Naive thymus-derived CD4-positive, alpha-beta T cell (primary cell): ENCODE measurements around the gene LRCH1. TPM values are rescaled to one million over a fixed set of nuclear protein-coding genes. Genes with fewer than 3 reads are reported as not detected.

Experiments used
- ATAC-seq: fragments of 150-1000 bp; cut with Tn5 transposase; 2 replicates; pipeline ENCODE4 v1.10.0; 2021; ENCODE audit warnings: mild to moderate bottlenecking, moderate library complexity
- CTCF ChIA-PET: fragments of 350-600 bp; sonication (Branson Sonifier 250); formaldehyde crosslinking; loops from one replicate; lab custom pipeline; 2021; ENCODE audit warnings: antibody characterized with exemption; lab: Charles Lee
- POLR2A ChIA-PET: fragments of 350-600 bp; sonication (Branson Sonifier 250); formaldehyde crosslinking; loops from one replicate; lab custom pipeline; 2021; ENCODE audit warnings: antibody characterized with exemption, inconsistent platforms; lab: Charles Lee
- DNase-seq, 9 donors: peaks; one replicate each; pipeline versions ENCODE4 v3.0.0 to v3.0.0-alpha.2; 2020 to 2022; ENCODE audit warnings: mixed read lengths in 1 of 9
- H3K27ac ChIP-seq: one replicate; pipeline ENCODE4 v1.7.0; 2013; ENCODE audit warnings: mild to moderate bottlenecking, low read depth, low read length, moderate library complexity
- H3K27me3 ChIP-seq, 2 donors: one replicate each; pipeline ENCODE4 v1.7.0; 2013; ENCODE audit warnings: low read length in 2 of 2, mild to moderate bottlenecking in 2 of 2, moderate library complexity in 2 of 2; ENCODE audit not compliant: control insufficient read depth in 2 of 2, insufficient read depth in 2 of 2
- H3K36me3 ChIP-seq, 3 experiments: 1 replicate in 2 of 3; 2 replicates in 1 of 3; pipeline ENCODE4 v1.7.0; 2013; ENCODE audit warnings: low read length in 3 of 3, mild to moderate bottlenecking in 3 of 3, moderate library complexity in 1 of 3; ENCODE audit not compliant: insufficient read depth in 3 of 3, control insufficient read depth in 2 of 3
- H3K4me1 ChIP-seq, 2 donors: one replicate each; pipeline ENCODE4 v1.7.0; 2013; ENCODE audit warnings: low read length in 2 of 2, mild to moderate bottlenecking in 2 of 2, moderate library complexity in 1 of 2; ENCODE audit not compliant: control insufficient read depth in 2 of 2, insufficient read depth in 2 of 2
- H3K4me3 ChIP-seq: 2 replicates; pipeline ENCODE4 v1.7.0; 2013; ENCODE audit warnings: mild to moderate bottlenecking, low read length
- H3K9me3 ChIP-seq, 3 experiments: 1 replicate in 2 of 3; 2 replicates in 1 of 3; pipeline ENCODE4 v1.7.0; 2013; ENCODE audit warnings: low read length in 3 of 3; ENCODE audit not compliant: control insufficient read depth in 2 of 3
- H3K27ac Mint-ChIP-seq, 9 donors: one replicate each; pipeline ENCODE4 v1.8.0; 2020 to 2022; ENCODE audit warnings: mixed read lengths in 9 of 9, mild to moderate bottlenecking in 8 of 9, moderate library complexity in 5 of 9, inconsistent platforms in 2 of 9
- H3K27me3 Mint-ChIP-seq, 5 donors: one replicate each; pipeline ENCODE4 v1.8.0; 2021 to 2022; ENCODE audit warnings: mixed read lengths in 5 of 5, mild to moderate bottlenecking in 1 of 5
- H3K36me3 Mint-ChIP-seq, 5 donors: one replicate each; pipeline ENCODE4 v1.8.0; 2020 to 2022; ENCODE audit warnings: mixed read lengths in 5 of 5, mild to moderate bottlenecking in 3 of 5, inconsistent platforms in 1 of 5
- H3K4me1 Mint-ChIP-seq, 7 donors: one replicate each; pipeline ENCODE4 v1.8.0; 2020 to 2022; ENCODE audit warnings: mixed read lengths in 7 of 7, mild to moderate bottlenecking in 3 of 7, inconsistent platforms in 1 of 7
- H3K4me3 Mint-ChIP-seq, 10 donors: one replicate each; pipeline ENCODE4 v1.8.0; 2020 to 2022; ENCODE audit warnings: mild to moderate bottlenecking in 10 of 10, mixed read lengths in 10 of 10, moderate library complexity in 6 of 10, inconsistent platforms in 2 of 10
- H3K9me3 Mint-ChIP-seq, 11 donors: one replicate each; pipeline ENCODE4 v1.8.0; 2020 to 2022; ENCODE audit warnings: mixed read lengths in 11 of 11, mild to moderate bottlenecking in 4 of 11, inconsistent platforms in 1 of 11, moderate library complexity in 1 of 11
- intact Hi-C, 2 donors: fragments of 100-400 bp; cut with micrococcal nuclease; formaldehyde crosslinking; loops; one replicate each; pipeline ENCODE4 v1.15.1; 2023
- polyA plus RNA-seq, 2 donors: library from polyadenylated mRNA; unstranded; fragments of 300-500 nt; fragmentation: Illumina TruSeq; gene quantifications; one replicate each; pipeline ENCODE4 v1.2.3, GENCODE V29; 2021
- total RNA-seq, 6 experiments: library from RNA in 5 of 6; stranded (reverse) in 5 of 6; gene quantifications; 1 replicate in 5 of 6; 2 replicates in 1 of 6; pipeline ENCODE4 v1.2.3 and lab custom pipeline; 2021 to 2026

The LRCH1 gene
- total and polyA plus RNA-seq, 7 experiments from 2014 or later, result 4.1 to 24.2 (median 15.2) TPM

- Histone ChIP-seq H3K9me3 (no peaks in the 10 kb centered on the region), H3K27me3 (no peaks in the 10 kb centered on the region), H3K4me1 (peaks cover 14 to 28% of the 10 kb centered on the region in 2 donors), H3K27ac (no peak overlapping the region), H3K36me3 (no peaks in the 10 kb centered on the region), H3K4me3 (no peak overlapping the region)
- ChIA-PET CTCF (no interaction called here), POLR2A (no interaction called here)
- Mint-ChIP-seq H3K4me1 (peaks cover 32 to 78% (median 63%) of the 10 kb centered on the region in 7 donors), H3K9me3 (no peaks in the 10 kb centered on the region), H3K27ac (peak overlapping the region in 2 of 9 donors; percentile 1 to 37), H3K36me3 (peaks cover 0 to 4% (median 0%) of the 10 kb centered on the region in 5 donors), H3K27me3 (no peaks in the 10 kb centered on the region), H3K4me3 (no peak overlapping the region)
- no peak for DNase-seq
- no peak for ATAC-seq
- intact Hi-C loops, result no loop called here
Measured at GRCh38 chr13:46628622-46629365, 75.8 kb downstream of the LRCH1 start.

DNA sequence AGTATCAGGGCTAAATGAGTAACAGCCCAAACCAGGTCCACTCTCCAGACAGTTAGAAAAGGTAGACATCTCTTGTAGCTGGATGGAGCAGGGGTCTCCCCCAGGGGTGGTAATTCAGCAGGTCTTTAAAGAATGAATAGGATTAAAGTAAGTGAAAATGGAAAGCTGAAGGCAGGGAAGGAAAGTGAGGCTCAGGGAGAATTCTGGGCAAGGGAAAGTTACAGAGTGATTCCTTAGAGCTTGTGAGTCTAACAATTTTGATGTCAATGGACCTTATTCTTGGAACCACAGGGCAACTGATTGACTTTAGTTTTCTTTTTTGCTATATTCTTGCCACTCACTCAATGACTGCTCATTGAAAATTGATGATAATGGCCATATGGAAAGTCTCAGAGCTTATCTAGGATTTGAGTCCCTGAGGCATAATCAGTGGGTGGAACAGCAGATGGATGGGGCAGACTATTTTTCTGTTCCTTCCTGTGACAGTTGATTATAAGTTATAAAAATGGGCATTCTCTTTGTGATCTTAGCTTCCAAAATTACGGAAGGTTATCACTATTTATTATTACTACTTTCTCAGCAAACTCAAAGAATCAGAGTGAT, 76.9 kb downstream of the LRCH1 start:
- Histone ChIP-seq H3K36me3 (no peaks in the 10 kb centered on the region), H3K27ac (no peak overlapping the region), H3K27me3 (no peaks in the 10 kb centered on the region), H3K4me1 (peaks cover 14 to 25% of the 10 kb centered on the region in 2 donors), H3K4me3 (no peak overlapping the region), H3K9me3 (no peaks in the 10 kb centered on the region)
- peak overlapping the region in 5 of 10 donors; percentile 1 to 40 (median 12) for H3K4me3 Mint-ChIP-seq
- no peaks in the 10 kb centered on the region for H3K9me3 Mint-ChIP-seq
- H3K27me3 Mint-ChIP-seq, result no peaks in the 10 kb centered on the region
- DNase-seq, result no peak
- H3K36me3 Mint-ChIP-seq, result peaks cover 0 to 11% (median 6%) of the 10 kb centered on the region in 5 donors
- POLR2A ChIA-PET, result interaction anchor here (0.6 kb wide), 1 partner anchor 14 kb away, joined by 3 read pairs; no protein-coding TSS in a partner anchor
- intact Hi-C loops, result no loop called here
- H3K4me1 Mint-ChIP-seq, result peaks cover 32 to 75% (median 60%) of the 10 kb centered on the region in 7 donors
- peak overlapping the region in 8 of 9 donors; percentile 9 to 85 (median 38) for H3K27ac Mint-ChIP-seq
- CTCF ChIA-PET, result no interaction called here
- no peak for ATAC-seq

DNA sequence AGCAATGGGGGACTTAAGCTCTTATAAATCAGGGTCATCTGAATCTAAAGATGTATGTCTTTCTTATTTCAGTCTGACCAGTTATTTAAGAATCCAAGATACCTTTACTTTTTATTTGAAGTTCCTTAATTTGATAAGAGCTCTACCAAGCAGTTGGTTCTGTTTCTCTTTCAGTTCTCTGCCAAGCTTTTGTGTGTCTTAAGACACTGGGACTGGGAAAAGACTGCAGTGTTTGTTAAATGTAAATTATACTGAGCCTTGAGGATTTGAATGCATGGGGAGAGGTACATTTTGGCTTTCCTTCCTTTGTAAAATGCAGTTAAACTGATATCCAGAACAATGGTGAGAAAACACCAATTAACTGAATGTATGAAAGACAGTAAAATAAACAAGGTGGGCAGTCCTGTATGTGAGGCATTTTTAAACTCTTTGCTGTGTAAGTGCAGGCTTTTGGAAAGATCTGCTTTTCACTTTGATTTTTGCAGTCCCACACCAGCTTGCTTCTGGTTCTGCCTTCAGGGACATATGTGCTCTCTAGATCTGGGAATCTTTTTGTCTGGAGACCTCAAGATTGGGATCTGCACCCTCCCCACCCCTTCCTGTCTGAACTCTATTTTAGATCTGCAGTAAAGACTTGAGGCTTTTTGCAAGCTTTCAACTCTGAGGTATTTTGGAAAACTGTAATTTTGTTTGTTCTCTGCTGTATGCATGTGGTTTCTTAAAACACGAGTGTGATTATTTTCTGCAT, 77.6 kb downstream of the LRCH1 start:
- Mint-ChIP-seq H3K36me3 (peaks cover 0 to 12% (median 6%) of the 10 kb centered on the region in 5 donors), H3K27ac (peak overlapping the region; percentile 9 to 85 (median 37)), H3K9me3 (peaks cover 0 to 2% (median 0%) of the 10 kb centered on the region in 11 donors), H3K4me1 (peaks cover 32 to 71% (median 54%) of the 10 kb centered on the region in 7 donors), H3K4me3 (peak overlapping the region in 7 of 10 donors; percentile 2 to 64 (median 40)), H3K27me3 (no peaks in the 10 kb centered on the region)
- Histone ChIP-seq H3K36me3 (no peaks in the 10 kb centered on the region), H3K27ac (no peak overlapping the region), H3K4me1 (peaks cover 12 to 20% of the 10 kb centered on the region in 2 donors), H3K9me3 (no peaks in the 10 kb centered on the region), H3K4me3 (no peak overlapping the region), H3K27me3 (no peaks in the 10 kb centered on the region)
- no peak for ATAC-seq
- POLR2A ChIA-PET, result interaction anchor here (0.6 kb wide), 1 partner anchor 13 kb away, joined by 3 read pairs; no protein-coding TSS in a partner anchor
- CTCF ChIA-PET, result no interaction called here
- intact Hi-C loops, result no loop called here
- DNase-seq, result no peak

GRCh38 chr13:46631179-46631542, 78.2 kb downstream of the LRCH1 start:
- DNase-seq (no peak), ATAC-seq (no peak)
- Histone ChIP-seq H3K9me3 (no peaks in the 10 kb centered on the region), H3K27me3 (no peaks in the 10 kb centered on the region), H3K4me1 (peaks cover 10 to 16% of the 10 kb centered on the region in 2 donors), H3K36me3 (no peaks in the 10 kb centered on the region), H3K27ac (no peak overlapping the region), H3K4me3 (no peak overlapping the region)
- H3K4me1 Mint-ChIP-seq, result peaks cover 28 to 65% (median 52%) of the 10 kb centered on the region in 7 donors
- ChIA-PET POLR2A (no interaction called here), CTCF (no interaction called here)
- H3K27me3 Mint-ChIP-seq, result no peaks in the 10 kb centered on the region
- intact Hi-C loops, result no loop called here
- H3K27ac Mint-ChIP-seq, result peak overlapping the region; percentile 9 to 53 (median 33)
- H3K36me3 Mint-ChIP-seq, result peaks cover 0 to 15% (median 6%) of the 10 kb centered on the region in 5 donors
- H3K9me3 Mint-ChIP-seq, result peaks cover 0 to 2% (median 0%) of the 10 kb centered on the region in 11 donors
- peak overlapping the region in 7 of 10 donors; percentile 2 to 64 (median 40) for H3K4me3 Mint-ChIP-seq

DNA sequence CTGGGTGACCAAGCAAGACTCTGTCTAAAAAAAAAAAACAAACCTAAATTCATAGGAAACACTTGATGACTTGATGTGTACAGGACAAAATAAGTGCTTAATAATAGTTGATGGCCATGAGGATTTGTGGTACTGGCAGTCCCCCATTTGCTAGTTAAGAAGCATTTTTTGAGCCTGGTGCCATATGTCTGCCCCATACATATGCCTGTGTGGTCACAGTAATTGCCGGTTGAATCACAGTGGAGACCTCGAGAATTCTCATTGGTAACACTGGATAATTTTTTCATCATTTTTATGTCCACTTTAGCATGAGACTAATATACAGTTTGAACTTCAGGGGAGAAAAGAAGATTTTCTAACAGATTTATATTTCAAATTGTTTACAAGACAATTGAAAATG, 79.2 kb downstream of the LRCH1 start:
- H3K9me3 Mint-ChIP-seq, result peaks cover 0 to 2% (median 0%) of the 10 kb centered on the region in 11 donors
- ChIA-PET POLR2A (interaction anchor here (0.7 kb wide), 1 partner anchor 83 kb away, joined by 3 read pairs; no protein-coding TSS in a partner anchor), CTCF (no interaction called here)
- H3K27me3 Mint-ChIP-seq, result no peaks in the 10 kb centered on the region
- no peaks in the 10 kb centered on the region for H3K9me3 ChIP-seq
- intact Hi-C loops, result no loop called here
- no peak overlapping the region for H3K4me3 ChIP-seq
- no peaks in the 10 kb centered on the region for H3K27me3 ChIP-seq
- peaks cover 10 to 16% of the 10 kb centered on the region in 2 donors for H3K4me1 ChIP-seq
- DNase-seq, result no peak
- no peak overlapping the region for H3K27ac ChIP-seq
- H3K36me3 ChIP-seq, result no peaks in the 10 kb centered on the region
- no peak for ATAC-seq
- peaks cover 0 to 25% (median 14%) of the 10 kb centered on the region in 5 donors for H3K36me3 Mint-ChIP-seq
- H3K4me1 Mint-ChIP-seq, result peaks cover 33 to 66% (median 54%) of the 10 kb centered on the region in 7 donors
- no peak overlapping the region for H3K4me3 Mint-ChIP-seq
- H3K27ac Mint-ChIP-seq, result peak overlapping the region in 1 of 9 donors; percentile 2

- ChIA-PET CTCF (no interaction called here), POLR2A (interaction anchor here (0.7 kb wide), 1 partner anchor 53 kb away, joined by 3 read pairs; no protein-coding TSS in a partner anchor)
- Mint-ChIP-seq H3K27ac (peak overlapping the region in 1 of 9 donors; percentile 35), H3K4me3 (no peak overlapping the region), H3K36me3 (peaks cover 0 to 30% (median 14%) of the 10 kb centered on the region in 5 donors), H3K4me1 (peaks cover 32 to 64% (median 48%) of the 10 kb centered on the region in 7 donors), H3K27me3 (no peaks in the 10 kb centered on the region), H3K9me3 (peaks cover 0 to 3% (median 0%) of the 10 kb centered on the region in 11 donors)
- intact Hi-C loops, result no loop called here
- Histone ChIP-seq H3K9me3 (no peaks in the 10 kb centered on the region), H3K27ac (no peak overlapping the region), H3K4me3 (no peak overlapping the region), H3K27me3 (no peaks in the 10 kb centered on the region), H3K4me1 (peaks cover 10 to 16% of the 10 kb centered on the region in 2 donors), H3K36me3 (no peaks in the 10 kb centered on the region)
- ATAC-seq, result no peak
- DNase-seq, result no peak
Measured at GRCh38 chr13:46633416-46633815, 80.4 kb downstream of the LRCH1 start.
